ENCODE results near the gene SDR9C7. TPM values are rescaled to one million over a fixed set of nuclear protein-coding genes. Genes with fewer than 3 reads are reported as not detected.

The SDR9C7 gene
- total RNA-seq, 2 experiments from 2014 or later: not detected

- no peak overlapping the region for H2AFZ ChIP-seq (ENCODE audit: low read length)
- H3K4me1 ChIP-seq (ENCODE audit: insufficient read depth, low read length, poor library complexity, severe bottlenecking): no peaks in the 10 kb centered on the region
- H3K36me3 ChIP-seq (ENCODE audit: insufficient read depth, low read length): no peaks in the 10 kb centered on the region
- CTCF ChIA-PET (ENCODE audit: unreplicated experiment): no interaction called here
- no TSS peak for BruUV-seq (replicated peaks)
- no peak overlapping the region for H3K4me3 ChIP-seq (ENCODE audit: low read depth, low read length, poor library complexity, severe bottlenecking)
- H4K20me1 ChIP-seq (ENCODE audit: insufficient read depth, low read length): no peaks in the 10 kb centered on the region
- H3K9me3 ChIP-seq (ENCODE audit: low read length): no peaks in the 10 kb centered on the region
- H3K27ac ChIP-seq (ENCODE audit: low read depth, low read length, poor library complexity, severe bottlenecking): no peak overlapping the region
- no peak for DNase-seq (ENCODE audit: low spot score)
- no peaks in the 10 kb centered on the region for H3K79me2 ChIP-seq (ENCODE audit: insufficient read depth, low read depth, low read length)
- no peaks in the 10 kb centered on the region for H3K9me2 ChIP-seq (ENCODE audit: insufficient read depth, low read length)
- intact Hi-C loops (cut with micrococcal nuclease; ENCODE audit: unreplicated experiment): no loop called here
- no peak overlapping the region for H3K4me2 ChIP-seq (ENCODE audit: low read length)
- TF ChIP-seq CTCF (conservative IDR thresholded peaks at IDR 0.05; ENCODE audit: low read length) (no peak), EZH2phosphoT487 (IDR thresholded peaks at IDR 0.05; ENCODE audit: borderline replicate concordance, low read depth, low read length) (no peak)
- POLR2A ChIA-PET: no interaction called here
Observed at GRCh38 chr12:56951582-56952339, 17.6 kb upstream of the SDR9C7 start.

- no peak overlapping the region for H3K4me2 ChIP-seq (ENCODE audit: low read length)
- POLR2A ChIA-PET: no interaction called here
- BruUV-seq (replicated peaks): no TSS peak
- intact Hi-C loops (cut with micrococcal nuclease; ENCODE audit: unreplicated experiment): no loop called here
- H3K79me2 ChIP-seq (ENCODE audit: insufficient read depth, low read depth, low read length): no peaks in the 10 kb centered on the region
- DNase-seq (ENCODE audit: low spot score): no peak
- H3K9me2 ChIP-seq (ENCODE audit: insufficient read depth, low read length): no peaks in the 10 kb centered on the region
- no peak overlapping the region for H2AFZ ChIP-seq (ENCODE audit: low read length)
- no peaks in the 10 kb centered on the region for H3K36me3 ChIP-seq (ENCODE audit: insufficient read depth, low read length)
- H4K20me1 ChIP-seq (ENCODE audit: insufficient read depth, low read length): no peaks in the 10 kb centered on the region
- no peaks in the 10 kb centered on the region for H3K9me3 ChIP-seq (ENCODE audit: low read length)
- no peak overlapping the region for H3K4me3 ChIP-seq (ENCODE audit: low read depth, low read length, poor library complexity, severe bottlenecking)
- TF ChIP-seq EZH2phosphoT487 (IDR thresholded peaks at IDR 0.05; ENCODE audit: borderline replicate concordance, low read depth, low read length) (no peak), CTCF (conservative IDR thresholded peaks at IDR 0.05; ENCODE audit: low read length) (no peak)
- no peak overlapping the region for H3K27ac ChIP-seq (ENCODE audit: low read depth, low read length, poor library complexity, severe bottlenecking)
- H3K4me1 ChIP-seq (ENCODE audit: insufficient read depth, low read length, poor library complexity, severe bottlenecking): no peaks in the 10 kb centered on the region
- CTCF ChIA-PET (ENCODE audit: unreplicated experiment): no interaction called here
Observed at GRCh38 chr12:56948881-56949280, 14.7 kb upstream of the SDR9C7 start.

GRCh38 chr12:56948457-56948777, 14.2 kb upstream of the SDR9C7 start:
- ChIA-PET CTCF (ENCODE audit: unreplicated experiment) (no interaction called here), POLR2A (interaction anchor here (0.7 kb wide), 1 partner anchor 182 kb away, joined by 3 read pairs; no protein-coding TSS in a partner anchor)
- Histone ChIP-seq H3K4me1 (ENCODE audit: insufficient read depth, low read length, poor library complexity, severe bottlenecking) (no peaks in the 10 kb centered on the region), H3K4me2 (ENCODE audit: low read length) (no peak overlapping the region), H3K27ac (ENCODE audit: low read depth, low read length, poor library complexity, severe bottlenecking) (no peak overlapping the region), H3K9me2 (ENCODE audit: insufficient read depth, low read length) (no peaks in the 10 kb centered on the region), H4K20me1 (ENCODE audit: insufficient read depth, low read length) (no peaks in the 10 kb centered on the region), H3K4me3 (ENCODE audit: low read depth, low read length, poor library complexity, severe bottlenecking) (no peak overlapping the region), H2AFZ (ENCODE audit: low read length) (no peak overlapping the region), H3K79me2 (ENCODE audit: insufficient read depth, low read depth, low read length) (no peaks in the 10 kb centered on the region), H3K9me3 (ENCODE audit: low read length) (no peaks in the 10 kb centered on the region), H3K36me3 (ENCODE audit: insufficient read depth, low read length) (no peaks in the 10 kb centered on the region)
- no TSS peak for BruUV-seq (replicated peaks)
- intact Hi-C loops (cut with micrococcal nuclease; ENCODE audit: unreplicated experiment): no loop called here
- no peak for DNase-seq (ENCODE audit: low spot score)
- no peak for TF ChIP-seq EZH2phosphoT487 (IDR thresholded peaks at IDR 0.05; ENCODE audit: borderline replicate concordance, low read depth, low read length)
- TF ChIP-seq CTCF (conservative IDR thresholded peaks at IDR 0.05; ENCODE audit: low read length): no peak

Data from OCI-LY7 (cell line).